Measurements from ENCODE around the gene CEP112.

The CEP112 gene

GRCh38 chr17:65977041-65977440 is 214.9 kb downstream of the CEP112 start:
- DNase-seq = no peak

- no peak for DNase-seq
Observed at GRCh38 chr17:65975878-65976277, 216.1 kb downstream of the CEP112 start.

GRCh38 chr17:65973237-65973636 is 218.7 kb downstream of the CEP112 start:
- DNase-seq = no peak

- DNase-seq = no peak
Observed at GRCh38 chr17:65967372-65967771, 224.6 kb downstream of the CEP112 start.

GRCh38 chr17:65966072-65966695 is 225.7 kb downstream of the CEP112 start:
- DNase-seq = no peak

- no peak for DNase-seq
Observed at GRCh38 chr17:65963179-65963578, 228.8 kb downstream of the CEP112 start.

- no peak for DNase-seq
Observed at GRCh38 chr17:65959630-65960029, 232.3 kb downstream of the CEP112 start.

GRCh38 chr17:65956814-65957213 is 235.1 kb downstream of the CEP112 start:
- no peak for DNase-seq

GRCh38 chr17:65954148-65954449 is 237.8 kb downstream of the CEP112 start:
- no peak for DNase-seq

- DNase-seq = no peak
Observed at GRCh38 chr17:65953316-65954147, 238.4 kb downstream of the CEP112 start.

- DNase-seq = no peak
Observed at GRCh38 chr17:65952586-65952985, 239.3 kb downstream of the CEP112 start.

- no peak for DNase-seq
Observed at GRCh38 chr17:65952015-65952414, 239.9 kb downstream of the CEP112 start.

- no peak for DNase-seq
Observed at GRCh38 chr17:65947831-65948230, 244.1 kb downstream of the CEP112 start.

- DNase-seq = no peak
Observed at GRCh38 chr17:65942592-65942991, 249.3 kb downstream of the CEP112 start.

GRCh38 chr17:65941356-65941899 is 250.5 kb downstream of the CEP112 start:
- no peak for DNase-seq

GRCh38 chr17:65936013-65936412 is 255.9 kb downstream of the CEP112 start:
- DNase-seq = no peak

- DNase-seq = no peak
Observed at GRCh38 chr17:65933290-65933689, 258.6 kb downstream of the CEP112 start.

GRCh38 chr17:65931246-65932149 is 260.4 kb downstream of the CEP112 start:
- no peak for DNase-seq

- DNase-seq = no peak
Observed at GRCh38 chr17:65930140-65930730, 261.7 kb downstream of the CEP112 start.

GRCh38 chr17:65926599-65926998 is 265.3 kb downstream of the CEP112 start:
- DNase-seq = no peak

GRCh38 chr17:65925606-65926307 is 266.2 kb downstream of the CEP112 start:
- DNase-seq = no peak

GRCh38 chr17:65920996-65921395 is 270.9 kb downstream of the CEP112 start:
- DNase-seq = no peak

Measured in cerebellar nuclear complex (tissue), 1 donor.